Glutamatergic neuron (in vitro differentiated cells): ENCODE measurements around the gene KLK3. TPM values are rescaled to one million over a fixed set of nuclear protein-coding genes. Genes with fewer than 3 reads are reported as not detected.

Source experiments
- DNase-seq: peaks from one replicate; pipeline ENCODE4 v3.0.0; 2022
- H3K27ac Mint-ChIP-seq: one replicate; pipeline ENCODE4 v1.8.0; 2020; ENCODE audit warnings: mild to moderate bottlenecking, mixed read lengths, inconsistent platforms; ENCODE audit not compliant: unreplicated experiment
- H3K27me3 Mint-ChIP-seq: one replicate; pipeline ENCODE4 v1.8.0; 2020; ENCODE audit warnings: mild to moderate bottlenecking, moderate library complexity, mixed read lengths, inconsistent platforms; ENCODE audit not compliant: unreplicated experiment
- H3K36me3 Mint-ChIP-seq: one replicate; pipeline ENCODE4 v1.8.0; 2020; ENCODE audit warnings: mild to moderate bottlenecking, mixed read lengths, inconsistent platforms; ENCODE audit not compliant: unreplicated experiment
- H3K4me1 Mint-ChIP-seq: one replicate; pipeline ENCODE4 v1.8.0; 2020; ENCODE audit warnings: mild to moderate bottlenecking, low read depth, mixed read lengths, inconsistent platforms; ENCODE audit not compliant: unreplicated experiment
- H3K4me3 Mint-ChIP-seq: one replicate; pipeline ENCODE4 v1.8.0; 2020; ENCODE audit warnings: mild to moderate bottlenecking, mixed read lengths, inconsistent platforms; ENCODE audit not compliant: unreplicated experiment
- H3K9me3 Mint-ChIP-seq: one replicate; pipeline ENCODE4 v1.8.0; 2020; ENCODE audit warnings: mild to moderate bottlenecking, moderate library complexity, mixed read lengths, inconsistent platforms; ENCODE audit not compliant: unreplicated experiment
- total RNA-seq: library from RNA; stranded (reverse); fragmentation: NEBNext Ultra II Directional; extraction: Animal tissue kit (Norgen Biotek cat#: 25700); gene quantifications from one replicate; pipeline ENCODE4 v1.2.1, GENCODE V29; 2021; ENCODE audit not compliant: unreplicated experiment
- TF ChIP-seq, protein P1 (sequence below): fragments of 200-600 bp; sonication (generic); IDR thresholded peaks from one replicate; pipeline ENCODE4 v1.5.0; 2021; ENCODE audit not compliant: partially characterized antibody, unreplicated experiment

The KLK3 gene
- total RNA-seq, 1 donor from 2014 or later: not detected

DNA sequence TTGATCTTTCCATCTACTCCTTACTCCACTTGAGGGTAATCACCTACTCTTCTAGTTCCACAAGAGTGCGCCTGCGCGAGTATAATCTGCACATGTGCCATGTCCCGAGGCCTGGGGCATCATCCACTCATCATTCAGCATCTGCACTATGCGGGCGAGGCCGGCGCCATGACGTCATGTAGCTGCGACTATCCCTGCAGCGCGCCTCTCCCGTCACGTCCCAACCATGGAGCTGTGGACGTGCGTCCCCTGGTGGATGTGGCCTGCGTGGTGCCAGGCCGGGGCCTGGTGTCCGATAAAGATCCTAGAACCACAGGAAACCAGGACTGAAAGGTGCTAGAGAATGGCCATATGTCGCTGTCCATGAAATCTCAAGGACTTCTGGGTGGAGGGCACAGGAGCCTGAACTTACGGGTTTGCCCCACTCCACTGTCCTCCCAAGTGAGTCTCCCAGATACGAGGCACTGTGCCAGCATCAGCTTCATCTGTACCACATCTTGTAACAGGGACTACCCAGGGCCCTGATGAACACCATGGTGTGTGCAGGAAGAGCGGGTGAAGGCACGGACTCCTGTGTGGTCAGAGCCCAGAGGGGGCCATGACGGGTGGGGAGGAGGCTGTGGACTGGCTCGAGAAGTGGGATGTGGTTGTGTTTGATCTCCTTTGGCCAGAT is 15.8 kb downstream of the KLK3 start:
- peaks cover 5% of the 10 kb centered on the region for H3K27me3 Mint-ChIP-seq

DNA sequence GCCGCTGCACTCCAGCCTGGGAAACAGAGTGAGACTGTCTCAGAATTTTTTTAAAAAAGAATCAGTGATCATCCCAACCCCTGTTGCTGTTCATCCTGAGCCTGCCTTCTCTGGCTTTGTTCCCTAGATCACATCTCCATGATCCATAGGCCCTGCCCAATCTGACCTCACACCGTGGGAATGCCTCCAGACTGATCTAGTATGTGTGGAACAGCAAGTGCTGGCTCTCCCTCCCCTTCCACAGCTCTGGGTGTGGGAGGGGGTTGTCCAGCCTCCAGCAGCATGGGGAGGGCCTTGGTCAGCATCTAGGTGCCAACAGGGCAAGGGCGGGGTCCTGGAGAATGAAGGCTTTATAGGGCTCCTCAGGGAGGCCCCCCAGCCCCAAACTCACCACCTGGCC is 18.3 kb downstream of the KLK3 start, which contains the start of gene KLK2:
TSS of gene KLK2 (plus strand) at position 384 of the 400 bp plus-strand sequence. CDS start 35 bp downstream, outside the sequence.
- Mint-ChIP-seq H3K4me1 (no peaks in the 10 kb centered on the region), H3K27me3 (peaks cover 5% of the 10 kb centered on the region), H3K9me3 (no peaks in the 10 kb centered on the region), H3K4me3 (no peak within 1 kb of the TSS), H3K36me3 (no peaks in the 10 kb centered on the region), H3K27ac (no peak within 1 kb of the TSS)
- TF ChIP-seq, protein P1, sequence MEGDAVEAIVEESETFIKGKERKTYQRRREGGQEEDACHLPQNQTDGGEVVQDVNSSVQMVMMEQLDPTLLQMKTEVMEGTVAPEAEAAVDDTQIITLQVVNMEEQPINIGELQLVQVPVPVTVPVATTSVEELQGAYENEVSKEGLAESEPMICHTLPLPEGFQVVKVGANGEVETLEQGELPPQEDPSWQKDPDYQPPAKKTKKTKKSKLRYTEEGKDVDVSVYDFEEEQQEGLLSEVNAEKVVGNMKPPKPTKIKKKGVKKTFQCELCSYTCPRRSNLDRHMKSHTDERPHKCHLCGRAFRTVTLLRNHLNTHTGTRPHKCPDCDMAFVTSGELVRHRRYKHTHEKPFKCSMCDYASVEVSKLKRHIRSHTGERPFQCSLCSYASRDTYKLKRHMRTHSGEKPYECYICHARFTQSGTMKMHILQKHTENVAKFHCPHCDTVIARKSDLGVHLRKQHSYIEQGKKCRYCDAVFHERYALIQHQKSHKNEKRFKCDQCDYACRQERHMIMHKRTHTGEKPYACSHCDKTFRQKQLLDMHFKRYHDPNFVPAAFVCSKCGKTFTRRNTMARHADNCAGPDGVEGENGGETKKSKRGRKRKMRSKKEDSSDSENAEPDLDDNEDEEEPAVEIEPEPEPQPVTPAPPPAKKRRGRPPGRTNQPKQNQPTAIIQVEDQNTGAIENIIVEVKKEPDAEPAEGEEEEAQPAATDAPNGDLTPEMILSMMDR: no peak
- DNase-seq: no peak

More for the DNA sequence above, 15.8 kb downstream of the KLK3 start:
- H3K9me3 Mint-ChIP-seq: no peaks in the 10 kb centered on the region
- H3K36me3 Mint-ChIP-seq: no peaks in the 10 kb centered on the region
- TF ChIP-seq, protein P1: no peak
- no peak overlapping the region for H3K27ac Mint-ChIP-seq
- H3K4me3 Mint-ChIP-seq: no peak overlapping the region
- no peak for DNase-seq
- H3K4me1 Mint-ChIP-seq: no peaks in the 10 kb centered on the region

GRCh38 chr19:50874211-50874610 is 19.5 kb downstream of the KLK3 start:
- H3K27me3 Mint-ChIP-seq: peaks cover 7% of the 10 kb centered on the region
- TF ChIP-seq, protein P1: no peak
- H3K4me1 Mint-ChIP-seq: no peaks in the 10 kb centered on the region
- H3K9me3 Mint-ChIP-seq: peaks cover 3% of the 10 kb centered on the region
- no peak overlapping the region for H3K27ac Mint-ChIP-seq
- H3K4me3 Mint-ChIP-seq: no peak overlapping the region
- no peak for DNase-seq
- peaks cover 5% of the 10 kb centered on the region for H3K36me3 Mint-ChIP-seq

DNA sequence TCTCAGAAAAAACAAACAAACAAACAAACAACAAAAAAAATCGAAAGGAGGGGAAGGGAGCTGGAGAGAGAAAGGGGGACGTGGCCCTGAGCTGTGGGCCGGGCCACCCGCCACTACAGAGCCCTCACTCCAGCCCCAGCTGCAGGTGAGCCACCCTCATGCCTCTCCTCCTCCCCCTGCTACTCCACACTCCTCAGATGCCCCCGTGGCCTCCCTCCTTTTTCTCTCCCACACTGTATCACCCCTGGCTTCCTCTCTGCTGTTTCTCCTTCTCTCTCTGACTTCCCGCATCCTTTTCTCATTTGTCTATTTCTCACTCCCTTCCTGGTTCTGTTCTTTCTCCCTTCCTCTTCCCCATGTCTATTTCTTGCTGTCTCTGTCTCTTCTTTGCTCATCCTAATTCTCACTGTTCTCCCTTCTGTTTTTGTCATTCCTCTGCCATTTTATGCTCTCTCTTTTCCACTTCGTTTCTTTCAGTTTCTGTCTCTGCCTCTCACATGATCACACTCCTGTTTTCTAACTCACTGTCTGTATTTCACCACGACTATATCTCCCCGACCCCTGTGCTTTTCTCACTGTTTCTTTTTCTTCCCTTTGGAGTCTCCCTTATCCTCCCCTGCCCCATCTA is 21.2 kb downstream of the KLK3 start:
- H3K27ac Mint-ChIP-seq: no peak overlapping the region
- H3K27me3 Mint-ChIP-seq: peaks cover 11% of the 10 kb centered on the region
- no peak overlapping the region for H3K4me3 Mint-ChIP-seq
- no peak for DNase-seq
- peaks cover 5% of the 10 kb centered on the region for H3K36me3 Mint-ChIP-seq
- H3K9me3 Mint-ChIP-seq: peaks cover 3% of the 10 kb centered on the region
- H3K4me1 Mint-ChIP-seq: no peaks in the 10 kb centered on the region
- TF ChIP-seq, protein P1: no peak

DNA sequence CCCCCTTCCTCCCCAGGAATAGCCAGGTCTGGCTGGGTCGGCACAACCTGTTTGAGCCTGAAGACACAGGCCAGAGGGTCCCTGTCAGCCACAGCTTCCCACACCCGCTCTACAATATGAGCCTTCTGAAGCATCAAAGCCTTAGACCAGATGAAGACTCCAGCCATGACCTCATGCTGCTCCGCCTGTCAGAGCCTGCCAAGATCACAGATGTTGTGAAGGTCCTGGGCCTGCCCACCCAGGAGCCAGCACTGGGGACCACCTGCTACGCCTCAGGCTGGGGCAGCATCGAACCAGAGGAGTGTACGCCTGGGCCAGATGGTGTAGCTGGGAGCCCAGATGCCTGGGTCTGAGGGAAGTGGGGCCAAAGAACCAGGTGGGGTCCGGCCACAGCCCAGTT is 21.7 kb downstream of the KLK3 start:
- H3K4me1 Mint-ChIP-seq: no peaks in the 10 kb centered on the region
- no peak overlapping the region for H3K27ac Mint-ChIP-seq
- TF ChIP-seq, protein P1: no peak
- no peak overlapping the region for H3K4me3 Mint-ChIP-seq
- peak; percentile 50 for DNase-seq
- H3K36me3 Mint-ChIP-seq: peaks cover 5% of the 10 kb centered on the region
- peaks cover 7% of the 10 kb centered on the region for H3K27me3 Mint-ChIP-seq
- peaks cover 3% of the 10 kb centered on the region for H3K9me3 Mint-ChIP-seq
